Activated naive CD8-positive, alpha-beta T cell treated with anti-CD3 and anti-CD28 coated beads, Interleukin-2, amount 10 ng/mL, durations not matched to agents 7 days and 5 days (primary cell): ENCODE data around the gene LRRC10. TPM values are rescaled to one million over a fixed set of nuclear protein-coding genes. Genes with fewer than 3 reads are reported as not detected.
"Not testable (repeated sequence)": the region's sequence is repeated elsewhere in the genome, so short reads cannot be mapped to it uniquely, and the experiment has no call there.

ENCODE experiments used
- ATAC-seq: fragments of 150-1000 bp; cut with Tn5 transposase; one replicate; pipeline ENCODE4 v1.10.0; 2021; ENCODE audit warnings: low read depth, moderate library complexity
- POLR2A ChIA-PET: fragments of 350-600 bp; sonication (Branson Sonifier 250); formaldehyde crosslinking; loops from one replicate; lab custom pipeline; 2021; ENCODE audit warnings: antibody characterized with exemption; lab: Charles Lee
- DNase-seq: peaks from one replicate; pipeline ENCODE4 v3.0.0; 2021
- H3K27ac Mint-ChIP-seq: one replicate; pipeline ENCODE4 v1.8.0; 2022; ENCODE audit warnings: mild to moderate bottlenecking, mixed read lengths
- H3K27me3 Mint-ChIP-seq: one replicate; pipeline ENCODE4 v1.8.0; 2022; ENCODE audit warnings: mild to moderate bottlenecking, moderate library complexity, mixed read lengths
- H3K36me3 Mint-ChIP-seq: one replicate; pipeline ENCODE4 v1.8.0; 2021; ENCODE audit warnings: mild to moderate bottlenecking, mixed read lengths
- H3K4me1 Mint-ChIP-seq: one replicate; pipeline ENCODE4 v1.8.0; 2021; ENCODE audit warnings: mixed read lengths
- H3K4me3 Mint-ChIP-seq: one replicate; pipeline ENCODE4 v1.8.0; 2022; ENCODE audit warnings: mild to moderate bottlenecking, moderate library complexity, mixed read lengths
- H3K9me3 Mint-ChIP-seq: one replicate; pipeline ENCODE4 v1.8.0; 2021; ENCODE audit warnings: mixed read lengths
- total RNA-seq, 2 experiments: library from RNA; stranded (reverse); gene quantifications; one replicate each; pipeline ENCODE4 v1.2.3, GENCODE V29; 2021

The LRRC10 gene
- total RNA-seq, 2 experiments from 2014 or later: not detected

GRCh38 chr12:69641546-69641945, 30.8 kb upstream of the LRRC10 start:
- Mint-ChIP-seq H3K4me1 (peaks cover 1% of the 10 kb centered on the region), H3K9me3 (no peaks in the 10 kb centered on the region), H3K27me3 (peaks cover 2% of the 10 kb centered on the region), H3K36me3 (no peaks in the 10 kb centered on the region), H3K27ac (no peak overlapping the region), H3K4me3 (no peak overlapping the region)
- POLR2A ChIA-PET: no interaction called here
- DNase-seq (no peak), ATAC-seq (no peak)

- H3K4me1 Mint-ChIP-seq: peaks cover 1% of the 10 kb centered on the region
- H3K36me3 Mint-ChIP-seq: no peaks in the 10 kb centered on the region
- POLR2A ChIA-PET: interaction anchor here (0.7 to 0.9 kb wide), 2 partner anchors 282 to 1526 kb away, joined by 5 read pairs; no protein-coding TSS in a partner anchor
- DNase-seq (peak; percentile 71), ATAC-seq (peak; percentile 82)
- H3K27ac Mint-ChIP-seq: no peak overlapping the region
- no peaks in the 10 kb centered on the region for H3K9me3 Mint-ChIP-seq
- H3K27me3 Mint-ChIP-seq: no peaks in the 10 kb centered on the region
- no peak overlapping the region for H3K4me3 Mint-ChIP-seq
These were observed 28.8 kb upstream of the LRRC10 start for GRCh38 chr12:69639400-69640016.

DNA sequence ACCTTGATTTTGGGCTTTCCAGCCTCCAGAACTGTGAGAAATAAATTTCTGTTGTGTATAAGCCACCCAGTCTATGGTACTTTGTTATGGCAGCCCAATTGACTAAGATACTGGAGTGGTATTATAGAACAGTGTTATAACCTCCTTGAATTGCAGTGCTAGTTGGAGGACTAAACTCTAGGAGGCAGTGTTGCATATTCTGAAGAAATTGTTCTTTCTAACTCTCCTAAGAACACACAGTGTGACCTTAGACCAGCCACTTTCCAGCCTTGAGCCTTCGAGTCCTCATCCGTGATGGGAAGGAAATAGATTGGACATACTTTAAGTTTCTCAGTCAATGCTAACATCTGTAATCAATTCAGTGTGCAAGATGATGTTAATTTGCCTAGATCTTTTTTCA, 22.4 kb upstream of the LRRC10 start:
- no peaks in the 10 kb centered on the region for H3K27me3 Mint-ChIP-seq
- POLR2A ChIA-PET: no interaction called here
- H3K9me3 Mint-ChIP-seq: peaks cover 2% of the 10 kb centered on the region
- H3K4me3 Mint-ChIP-seq: no peak overlapping the region
- H3K4me1 Mint-ChIP-seq: no peaks in the 10 kb centered on the region
- ATAC-seq: no peak
- no peaks in the 10 kb centered on the region for H3K36me3 Mint-ChIP-seq
- DNase-seq: no peak
- H3K27ac Mint-ChIP-seq: no peak overlapping the region

- Mint-ChIP-seq H3K36me3 (no peaks in the 10 kb centered on the region), H3K4me3 (no peak overlapping the region), H3K27me3 (no peaks in the 10 kb centered on the region), H3K9me3 (peaks cover 2% of the 10 kb centered on the region), H3K4me1 (no peaks in the 10 kb centered on the region), H3K27ac (no peak overlapping the region)
- ATAC-seq (no peak), DNase-seq (no peak)
- POLR2A ChIA-PET: no interaction called here
These were observed 19.5 kb upstream of the LRRC10 start for GRCh38 chr12:69630191-69630590.

- Mint-ChIP-seq H3K4me3 (no peak overlapping the region), H3K9me3 (peaks cover 2% of the 10 kb centered on the region), H3K27ac (no peak overlapping the region), H3K36me3 (no peaks in the 10 kb centered on the region), H3K27me3 (no peaks in the 10 kb centered on the region), H3K4me1 (no peaks in the 10 kb centered on the region)
- ATAC-seq: no peak
- DNase-seq: no peak
- POLR2A ChIA-PET: no interaction called here
These were observed 16.8 kb upstream of the LRRC10 start for GRCh38 chr12:69627501-69627900.

DNA sequence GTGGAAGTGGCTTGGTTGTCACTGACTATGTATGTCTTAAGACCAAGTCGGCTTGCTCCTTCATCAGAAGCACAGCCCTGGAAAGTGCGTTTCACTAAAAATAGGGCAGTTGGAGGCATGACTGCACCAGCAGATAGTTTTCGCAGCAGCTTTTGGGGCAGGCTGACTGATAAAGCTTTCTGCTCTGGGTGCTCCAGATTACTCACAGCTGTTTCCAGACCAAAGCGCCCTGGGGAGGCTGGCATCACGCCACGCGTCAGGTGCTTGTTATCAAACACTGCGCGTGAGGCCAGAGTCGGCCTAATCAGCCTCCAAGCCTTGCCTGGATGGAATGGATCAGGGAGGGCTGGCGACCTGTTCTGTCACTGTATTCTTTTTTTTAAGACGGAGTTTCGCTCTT, 13.3 kb upstream of the LRRC10 start:
- Mint-ChIP-seq H3K27me3 (peaks cover 4% of the 10 kb centered on the region), H3K27ac (no peak overlapping the region), H3K36me3 (no peaks in the 10 kb centered on the region), H3K9me3 (no peaks in the 10 kb centered on the region), H3K4me3 (no peak overlapping the region), H3K4me1 (no peaks in the 10 kb centered on the region)
- DNase-seq (no peak), ATAC-seq (no peak)
- POLR2A ChIA-PET: no interaction called here

GRCh38 chr12:69621551-69621950, 10.8 kb upstream of the LRRC10 start:
- Mint-ChIP-seq H3K9me3 (no peaks in the 10 kb centered on the region), H3K27me3 (peaks cover 8% of the 10 kb centered on the region), H3K36me3 (no peaks in the 10 kb centered on the region), H3K4me1 (no peaks in the 10 kb centered on the region), H3K27ac (no peak overlapping the region), H3K4me3 (no peak overlapping the region)
- ATAC-seq (no peak), DNase-seq (no peak)
- POLR2A ChIA-PET: no interaction called here

- Mint-ChIP-seq H3K4me1 (no peaks in the 10 kb centered on the region), H3K27ac (no peak overlapping the region), H3K36me3 (no peaks in the 10 kb centered on the region), H3K27me3 (peaks cover 8% of the 10 kb centered on the region), H3K9me3 (no peaks in the 10 kb centered on the region), H3K4me3 (no peak overlapping the region)
- POLR2A ChIA-PET: no interaction called here
- DNase-seq (no peak), ATAC-seq (no peak)
These were observed 10.2 kb upstream of the LRRC10 start for GRCh38 chr12:69620921-69621320.

- Mint-ChIP-seq H3K4me3 (no peak overlapping the region), H3K27ac (no peak overlapping the region), H3K36me3 (no peaks in the 10 kb centered on the region), H3K4me1 (peaks cover 2% of the 10 kb centered on the region), H3K27me3 (peaks cover 11% of the 10 kb centered on the region), H3K9me3 (no peaks in the 10 kb centered on the region)
- DNase-seq: no peak
- no peak for ATAC-seq
- POLR2A ChIA-PET: no interaction called here
These were observed 9.4 kb upstream of the LRRC10 start for GRCh38 chr12:69620077-69620476.

DNA sequence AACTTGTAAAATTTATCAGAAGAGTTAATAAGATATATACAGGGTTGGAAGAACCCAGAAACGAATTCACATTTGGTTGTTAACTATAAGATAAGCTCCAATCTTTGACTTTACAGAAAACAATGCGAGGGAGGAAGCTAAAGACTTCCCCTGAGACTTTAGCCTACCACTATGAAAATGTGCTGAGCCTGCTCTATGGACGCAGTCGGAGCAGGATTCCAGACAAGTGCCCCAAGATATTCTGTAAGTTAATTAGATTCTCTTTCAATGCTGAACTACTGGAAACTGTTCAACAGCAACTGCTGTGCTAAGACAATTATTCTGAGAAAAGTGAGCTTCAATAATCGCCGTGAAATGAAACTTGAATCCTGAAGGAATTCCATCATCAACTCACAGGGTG, 8.3 kb upstream of the LRRC10 start:
- ATAC-seq (no peak), DNase-seq (no peak)
- Mint-ChIP-seq H3K27me3 (peaks cover 11% of the 10 kb centered on the region), H3K4me3 (no peak overlapping the region), H3K4me1 (peaks cover 2% of the 10 kb centered on the region), H3K27ac (no peak overlapping the region), H3K9me3 (no peaks in the 10 kb centered on the region), H3K36me3 (no peaks in the 10 kb centered on the region)
- POLR2A ChIA-PET: no interaction called here

GRCh38 chr12:69616025-69616424, 5.3 kb upstream of the LRRC10 start:
- no peak overlapping the region for H3K4me3 Mint-ChIP-seq
- POLR2A ChIA-PET: no interaction called here
- DNase-seq (no peak), ATAC-seq (no peak)
- H3K4me1 Mint-ChIP-seq: peaks cover 2% of the 10 kb centered on the region
- peaks cover 15% of the 10 kb centered on the region for H3K27me3 Mint-ChIP-seq
- H3K27ac Mint-ChIP-seq: no peak overlapping the region
- no peaks in the 10 kb centered on the region for H3K36me3 Mint-ChIP-seq
- H3K9me3 Mint-ChIP-seq: no peaks in the 10 kb centered on the region

DNA sequence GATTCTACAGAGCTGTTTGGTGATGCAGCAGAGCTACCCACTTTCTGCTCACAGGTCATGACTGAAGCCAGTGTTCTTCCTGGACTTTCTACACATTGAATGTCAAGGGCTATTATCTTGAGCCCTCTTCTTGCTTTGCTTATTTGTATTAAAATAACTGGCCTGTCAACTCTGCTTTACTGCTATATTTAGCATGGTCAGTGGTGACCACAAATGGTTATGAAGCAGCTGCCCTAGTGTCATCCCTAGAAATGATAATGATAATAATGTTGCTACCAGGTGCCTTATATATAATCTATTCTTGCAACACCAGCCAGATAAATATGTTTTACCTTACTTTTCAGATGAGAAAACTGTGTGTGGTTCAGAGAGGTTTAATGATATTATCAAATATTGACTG, 2.6 kb upstream of the LRRC10 start:
- H3K4me1 Mint-ChIP-seq: peaks cover 2% of the 10 kb centered on the region
- H3K9me3 Mint-ChIP-seq: no peaks in the 10 kb centered on the region
- ATAC-seq (no peak), DNase-seq (no peak)
- no peaks in the 10 kb centered on the region for H3K36me3 Mint-ChIP-seq
- POLR2A ChIA-PET: no interaction called here
- no peak overlapping the region for H3K27ac Mint-ChIP-seq
- H3K27me3 Mint-ChIP-seq: peaks cover 12% of the 10 kb centered on the region
- no peak overlapping the region for H3K4me3 Mint-ChIP-seq

DNA sequence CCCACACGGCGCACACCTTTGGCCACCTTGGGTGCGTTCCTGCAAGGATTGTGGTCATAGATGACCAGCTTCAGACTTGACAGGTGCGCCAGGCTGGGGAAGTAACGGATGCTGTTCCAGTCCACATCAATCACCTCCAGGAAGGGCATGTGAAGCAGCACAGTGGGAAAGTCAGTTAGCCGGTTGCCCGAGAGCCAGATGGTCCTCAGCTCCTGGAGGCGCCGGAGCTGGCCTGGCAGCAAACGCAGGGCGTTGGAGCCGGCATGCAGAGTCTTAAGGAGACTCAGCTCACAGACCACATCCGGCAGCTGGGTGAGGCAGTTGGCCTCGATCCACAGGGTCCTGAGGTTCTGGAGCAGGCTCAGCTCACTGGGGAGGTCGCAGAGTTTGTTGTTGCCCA, 581 bp downstream of the LRRC10 start:
- DNase-seq: no peak
- no peak overlapping the region for H3K27ac Mint-ChIP-seq
- no peaks in the 10 kb centered on the region for H3K36me3 Mint-ChIP-seq
- H3K9me3 Mint-ChIP-seq: no peaks in the 10 kb centered on the region
- no peaks in the 10 kb centered on the region for H3K4me1 Mint-ChIP-seq
- no peak for ATAC-seq
- no peak overlapping the region for H3K4me3 Mint-ChIP-seq
- POLR2A ChIA-PET: no interaction called here
- peaks cover 6% of the 10 kb centered on the region for H3K27me3 Mint-ChIP-seq

DNA sequence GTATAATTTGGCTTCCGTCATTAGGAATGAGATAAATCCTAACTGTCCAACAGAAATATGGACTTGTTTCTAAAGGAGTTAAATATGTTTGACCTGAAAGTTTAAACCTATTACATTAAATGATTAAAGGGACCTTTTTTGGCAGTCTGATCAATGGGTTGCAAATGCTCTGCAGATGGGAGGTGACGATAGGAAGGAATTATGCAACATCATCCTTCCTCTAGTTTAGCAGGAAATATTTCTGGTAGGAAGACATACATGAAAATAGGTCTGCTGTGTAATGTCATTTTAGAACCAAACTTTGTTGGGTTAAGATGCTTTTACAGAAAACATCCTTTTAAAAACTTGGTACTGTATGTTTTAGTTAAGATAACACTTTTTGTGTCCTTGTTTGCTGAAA, 2.6 kb downstream of the LRRC10 start:
- DNase-seq: no peak
- no peak for ATAC-seq
- no peaks in the 10 kb centered on the region for H3K4me1 Mint-ChIP-seq
- H3K9me3 Mint-ChIP-seq: no peaks in the 10 kb centered on the region
- peaks cover 5% of the 10 kb centered on the region for H3K36me3 Mint-ChIP-seq
- H3K27ac Mint-ChIP-seq: no peak overlapping the region
- POLR2A ChIA-PET: no interaction called here
- peaks cover 6% of the 10 kb centered on the region for H3K27me3 Mint-ChIP-seq
- no peak overlapping the region for H3K4me3 Mint-ChIP-seq

DNA sequence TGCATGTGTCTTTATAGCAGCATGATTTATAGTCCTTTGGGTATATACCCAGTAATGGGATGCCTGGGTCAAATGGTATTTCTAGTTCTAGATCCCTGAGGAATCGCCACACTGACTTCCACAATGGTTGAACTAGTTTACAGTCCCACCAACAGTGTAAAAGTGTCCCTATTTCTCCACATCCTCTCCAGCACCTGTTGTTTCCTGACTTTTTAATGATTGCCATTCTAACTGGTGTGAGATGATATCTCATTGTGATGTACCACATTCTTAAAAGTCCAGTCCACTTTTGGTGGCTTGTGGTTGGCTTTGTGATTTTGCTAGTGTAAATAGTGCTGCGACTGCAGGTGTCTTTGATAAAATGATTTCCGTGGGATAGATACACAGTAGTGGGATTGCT, 6.4 kb downstream of the LRRC10 start:
- DNase-seq, POLR2A ChIA-PET, H3K4me3 Mint-ChIP-seq, H3K27me3 Mint-ChIP-seq, H3K9me3 Mint-ChIP-seq, H3K4me1 Mint-ChIP-seq, H3K27ac Mint-ChIP-seq, ATAC-seq: not testable (repeated sequence)
- H3K36me3 Mint-ChIP-seq: peaks cover 27% of the 10 kb centered on the region
